Body of pancreas (tissue), 4 donors: ENCODE data around the gene GMPR.

Source experiments
- CTCF ChIP-seq, 7 experiments: fragments of 450-650 bp in 4 of 7; fragments of 200-600 bp in 3 of 7; sonication (generic) in 3 of 7; IDR thresholded peaks; one replicate each; pipeline ENCODE4 v1.5.1; 2016 to 2019; ENCODE audit warnings: antibody characterized with exemption in 7 of 7
- POLR2A ChIP-seq, 3 donors: fragments of 450-650 bp; IDR thresholded peaks; one replicate each; pipeline ENCODE4 v1.6.1; 2016; ENCODE audit warnings: antibody characterized with exemption in 3 of 3, mild to moderate bottlenecking in 2 of 3

GRCh38 chr6:16227048-16227562, 11.3 kb upstream of the GMPR start:
- TF ChIP-seq CTCF (IDR thresholded peaks at IDR 0.05) (no peak), POLR2A (IDR thresholded peaks at IDR 0.05) (no peak)
